GM13977 (cell line): ENCODE measurements around the gene OTOF.

Experiments
- DNase-seq: peaks from one replicate; pipeline ENCODE4 v3.0.0; 2012; ENCODE audit warnings: low spot score
- in situ Hi-C: fragments of 300-500 bp; cut with MboI; formaldehyde crosslinking; loops from one replicate; pipeline ENCODE4 v1.12.0; 2022; ENCODE audit warnings: low sequenced_read_pairs, low pct_unique_long_range_greater_than_20kb, mixed read lengths, inconsistent platforms; ENCODE audit not compliant: unreplicated experiment
- TF ChIP-seq, protein P1 (sequence below): IDR thresholded peaks from 2 replicates; pipeline ENCODE4 v1.5.1; 2012; ENCODE audit warnings: mild to moderate bottlenecking, control low read depth; ENCODE audit not compliant: insufficient read depth; ENCODE audit errors: extremely low read depth, missing control alignments

The OTOF gene

DNA sequence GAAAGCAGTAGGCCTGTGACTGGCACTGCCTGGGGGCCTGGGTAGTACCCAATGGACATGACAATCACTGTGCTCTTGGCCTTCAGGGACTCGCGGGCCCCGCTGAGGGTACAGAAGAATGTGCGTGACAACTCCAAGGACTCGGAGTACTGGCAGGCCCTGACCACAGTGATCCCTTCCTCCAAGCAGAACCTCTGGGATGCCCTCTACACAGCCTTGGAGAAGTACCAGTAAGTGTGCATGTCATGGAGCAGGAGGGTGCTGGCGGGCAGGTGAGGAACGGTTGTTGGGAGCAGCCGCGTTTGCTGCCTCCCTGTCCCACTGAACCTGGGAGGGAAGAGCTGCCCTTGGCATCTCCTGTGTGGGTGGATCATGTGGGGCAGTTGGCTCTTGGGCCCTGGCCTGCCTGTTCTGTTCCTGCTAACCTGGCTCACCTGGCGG is 23.3 kb downstream of the OTOF start:
- DNase-seq = no peak
- TF ChIP-seq, protein P1, sequence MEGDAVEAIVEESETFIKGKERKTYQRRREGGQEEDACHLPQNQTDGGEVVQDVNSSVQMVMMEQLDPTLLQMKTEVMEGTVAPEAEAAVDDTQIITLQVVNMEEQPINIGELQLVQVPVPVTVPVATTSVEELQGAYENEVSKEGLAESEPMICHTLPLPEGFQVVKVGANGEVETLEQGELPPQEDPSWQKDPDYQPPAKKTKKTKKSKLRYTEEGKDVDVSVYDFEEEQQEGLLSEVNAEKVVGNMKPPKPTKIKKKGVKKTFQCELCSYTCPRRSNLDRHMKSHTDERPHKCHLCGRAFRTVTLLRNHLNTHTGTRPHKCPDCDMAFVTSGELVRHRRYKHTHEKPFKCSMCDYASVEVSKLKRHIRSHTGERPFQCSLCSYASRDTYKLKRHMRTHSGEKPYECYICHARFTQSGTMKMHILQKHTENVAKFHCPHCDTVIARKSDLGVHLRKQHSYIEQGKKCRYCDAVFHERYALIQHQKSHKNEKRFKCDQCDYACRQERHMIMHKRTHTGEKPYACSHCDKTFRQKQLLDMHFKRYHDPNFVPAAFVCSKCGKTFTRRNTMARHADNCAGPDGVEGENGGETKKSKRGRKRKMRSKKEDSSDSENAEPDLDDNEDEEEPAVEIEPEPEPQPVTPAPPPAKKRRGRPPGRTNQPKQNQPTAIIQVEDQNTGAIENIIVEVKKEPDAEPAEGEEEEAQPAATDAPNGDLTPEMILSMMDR = no peak
- in situ Hi-C loops = loop anchor here (25.0 kb wide), 1 partner anchor 492 kb away; no protein-coding TSS in a partner anchor

DNA sequence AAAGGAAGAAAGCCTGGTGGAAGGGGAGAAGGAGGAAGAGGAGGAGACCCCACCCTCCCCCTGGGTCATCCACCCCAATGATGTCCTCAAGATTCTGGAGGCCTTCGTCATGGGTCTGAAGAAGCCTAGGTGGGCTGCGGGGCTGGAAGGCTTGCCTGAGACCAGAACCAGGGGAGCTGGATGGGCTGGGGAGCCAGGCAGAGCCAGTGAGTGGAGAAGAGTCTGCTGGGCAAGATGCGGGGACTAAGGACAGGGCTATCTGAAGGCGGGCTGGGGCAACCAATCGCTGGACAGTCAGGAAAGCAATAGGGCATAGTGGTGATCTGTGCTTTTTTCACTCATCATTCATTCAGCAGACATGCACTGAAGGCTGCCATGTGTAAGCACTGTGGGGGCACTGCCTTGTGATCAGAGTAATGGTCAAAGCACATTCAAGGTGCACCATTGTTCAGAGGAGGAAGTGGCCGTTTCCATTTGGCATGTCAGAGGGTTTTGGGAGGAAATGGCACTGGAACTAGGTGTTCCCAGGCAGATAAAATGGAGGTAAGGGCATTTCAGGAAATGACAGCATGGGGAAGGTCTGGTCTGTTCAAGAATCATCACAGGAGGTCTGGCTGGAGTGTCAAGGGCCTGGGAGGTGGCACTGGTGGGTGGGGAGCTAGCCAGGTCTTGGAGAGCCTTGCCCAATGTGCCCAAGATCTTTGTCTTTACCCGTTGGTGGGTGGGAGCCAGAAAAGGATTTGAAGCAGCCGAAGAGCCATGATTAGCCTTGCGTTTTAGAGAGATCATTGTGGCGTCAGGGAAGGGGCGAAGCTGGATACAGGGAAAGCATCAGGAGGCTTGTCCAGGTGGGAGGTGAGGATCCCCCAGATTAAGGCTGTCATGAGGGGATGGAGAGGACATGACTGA is 24.2 kb downstream of the OTOF start:
- DNase-seq = no peak
- in situ Hi-C loops = loop anchor here (25.0 kb wide), 1 partner anchor 491 kb away; no protein-coding TSS in a partner anchor
- TF ChIP-seq, protein P1 = no peak

DNA sequence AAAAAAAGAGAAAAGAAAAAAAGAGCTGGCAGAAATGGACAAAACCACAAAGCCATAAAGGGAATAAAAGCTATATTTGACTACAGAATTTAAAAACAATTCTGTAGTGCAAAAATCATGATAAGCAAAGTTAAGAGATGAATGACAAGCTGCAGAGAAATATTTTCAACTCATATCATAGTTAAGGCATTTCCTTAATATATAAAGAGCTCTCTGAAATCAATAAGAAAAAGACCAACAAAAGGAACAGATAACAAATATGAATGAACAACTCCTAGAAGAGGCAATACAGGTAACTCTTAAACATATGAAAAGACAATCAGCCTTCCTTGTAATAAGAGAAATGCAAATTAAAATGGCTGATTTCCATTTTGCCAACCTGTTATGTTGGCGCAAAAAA is 26.2 kb downstream of the OTOF start:
- DNase-seq = no peak
- in situ Hi-C loops = loop anchor here (25.0 kb wide), 1 partner anchor 489 kb away; no protein-coding TSS in a partner anchor
- TF ChIP-seq, protein P1 = no peak

DNA sequence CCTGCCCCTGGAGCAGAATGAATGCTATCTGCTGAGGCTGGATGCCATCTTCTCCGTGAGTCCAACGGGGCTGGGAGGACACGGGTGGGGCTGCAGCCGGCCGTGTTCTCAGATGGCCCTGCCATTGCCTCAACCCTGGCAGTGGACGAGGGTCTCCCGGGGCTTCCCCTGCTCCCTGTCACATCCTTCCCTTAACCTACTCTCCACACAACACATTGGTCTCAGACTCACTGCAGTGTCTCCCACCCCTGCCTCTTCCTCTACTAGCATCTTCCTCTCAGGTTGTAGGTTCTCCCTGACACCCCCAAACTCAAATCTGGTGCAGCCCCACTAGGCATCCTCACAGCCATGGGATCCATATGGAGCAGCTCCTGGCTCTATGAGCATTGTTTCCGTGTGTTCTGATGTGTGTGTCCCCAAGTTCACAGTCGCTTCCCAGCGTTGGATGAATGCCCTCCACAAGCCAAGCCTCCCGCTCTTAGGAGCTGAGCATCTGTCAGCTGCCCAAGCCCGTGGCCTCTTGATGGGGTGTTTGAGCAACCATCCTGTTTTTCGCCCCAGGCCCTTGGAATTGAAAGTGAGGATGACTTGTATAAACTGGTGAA is 27.8 kb downstream of the OTOF start:
- no peak for DNase-seq
- TF ChIP-seq, protein P1 = no peak
- in situ Hi-C loops = loop anchor here (25.0 kb wide), 1 partner anchor 488 kb away; no protein-coding TSS in a partner anchor

GRCh38 chr2:26449278-26450030 is 28.5 kb downstream of the OTOF start:
- DNase-seq = no peak
- in situ Hi-C loops = loop anchor here (25.0 kb wide), 1 partner anchor 487 kb away; no protein-coding TSS in a partner anchor
- TF ChIP-seq, protein P1 = no peak

DNA sequence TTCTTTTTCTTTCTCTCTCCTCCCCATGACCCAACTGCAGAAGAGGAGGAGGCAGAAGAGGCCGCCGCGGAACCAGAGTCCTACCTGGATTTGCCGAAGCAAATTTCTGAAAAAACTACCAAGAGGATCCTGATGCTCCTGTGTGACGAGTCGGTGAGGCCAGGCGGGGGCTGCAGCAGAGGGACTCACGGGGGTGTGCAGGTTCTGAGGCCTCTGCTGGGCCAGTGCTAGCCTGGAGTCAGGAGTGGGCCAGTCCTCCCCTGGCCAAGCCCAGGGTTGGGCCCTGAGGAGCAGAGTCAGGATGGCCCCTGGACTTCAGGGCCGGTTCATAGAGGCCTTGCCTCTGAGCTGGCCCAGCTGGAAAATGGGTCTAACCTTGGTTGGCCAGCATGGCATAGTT is 29.3 kb downstream of the OTOF start:
- no peak for DNase-seq
- in situ Hi-C loops = no loop called here
- TF ChIP-seq, protein P1 = no peak
